Activated CD4-positive, CD25-positive, alpha-beta regulatory T cell treated with anti-CD3 and anti-CD28 coated beads, Interleukin-2, amount 50 U/mL, for 24 hours (primary cell): ENCODE data around the gene PLAGL2.
"Not testable (repeated sequence)": the region's sequence is repeated elsewhere in the genome, so short reads cannot be mapped to it uniquely, and the experiment has no call there.

Source experiments
- ATAC-seq, 2 donors: fragments of 150-1000 bp; cut with Tn5 transposase; one replicate each; pipeline ENCODE4 v1.10.0; 2021; ENCODE audit warnings: mild to moderate bottlenecking in 1 of 2, moderate library complexity in 1 of 2

Gene PLAGL2

DNA sequence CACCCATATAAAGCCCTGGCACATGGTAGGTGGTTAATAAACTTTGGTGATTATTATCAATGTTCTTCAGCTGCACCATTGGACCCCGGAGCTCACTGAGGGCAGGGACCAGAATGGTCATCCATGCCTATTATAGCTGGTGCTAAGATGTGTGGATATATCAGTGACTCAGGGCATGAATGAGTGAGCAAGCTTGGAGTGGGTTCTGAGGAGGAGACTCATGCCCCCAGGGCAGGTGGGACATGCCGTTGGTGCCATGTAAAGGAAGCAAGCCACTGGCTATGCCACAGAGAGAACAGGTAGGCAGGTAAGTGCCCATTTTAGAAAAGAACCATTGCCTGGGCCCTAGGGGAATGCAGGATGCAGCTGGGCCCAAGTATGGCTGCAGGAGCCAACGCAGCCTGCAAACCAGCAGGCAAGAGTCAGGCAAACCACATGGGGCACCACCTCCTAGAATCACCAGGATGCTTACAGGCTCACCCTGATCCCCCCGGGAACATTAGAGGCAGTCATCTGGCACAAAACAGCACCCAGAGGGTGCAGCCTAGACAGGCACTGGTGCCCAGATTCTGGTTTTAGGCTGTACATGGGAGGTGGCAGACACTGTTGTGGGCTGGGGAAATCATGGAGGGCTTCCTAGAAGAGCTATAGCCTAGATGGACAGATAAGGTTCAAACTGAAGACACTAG lies 23.5 kb downstream of the PLAGL2 start:
- ATAC-seq: no peak

DNA sequence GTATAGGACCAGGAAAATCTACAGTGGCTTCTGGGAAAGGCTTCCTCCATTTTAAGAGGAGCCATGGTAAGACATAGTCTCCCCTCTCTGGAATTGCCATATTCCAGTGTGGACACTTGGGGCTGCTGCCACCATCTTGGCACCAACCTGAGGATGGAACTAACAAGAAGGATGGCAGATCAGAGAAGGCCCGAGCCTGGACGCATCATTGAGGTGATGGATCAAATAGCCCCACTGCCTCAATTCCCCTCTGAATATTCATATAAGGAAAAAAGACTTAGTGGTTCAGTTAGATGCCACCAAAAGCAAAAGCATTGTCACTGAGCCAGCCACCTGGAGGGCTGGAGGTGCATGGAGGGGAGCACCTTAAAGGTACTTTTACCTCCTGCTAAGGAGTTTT lies 25.9 kb downstream of the PLAGL2 start:
- no peak for ATAC-seq

DNA sequence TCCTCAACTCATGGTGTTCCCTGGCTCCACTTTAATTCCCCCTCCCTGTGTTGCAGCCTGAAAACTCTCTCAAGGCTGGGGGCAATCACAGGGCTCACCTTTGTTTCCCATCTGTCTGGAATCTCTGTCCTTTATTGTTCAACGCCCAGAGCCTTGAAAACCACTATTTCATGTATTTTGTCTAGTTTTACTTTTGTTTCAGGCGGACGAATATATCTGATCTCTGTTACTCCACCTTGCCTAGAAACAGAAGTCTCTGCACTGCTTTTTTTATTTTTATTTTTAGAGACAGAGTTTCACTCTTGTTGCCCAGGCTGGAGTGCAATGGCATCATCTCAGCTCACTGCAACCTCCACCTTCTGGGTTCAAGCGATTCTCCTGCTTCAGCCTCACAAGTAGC lies 27.6 kb downstream of the PLAGL2 start:
- no peak for ATAC-seq

DNA sequence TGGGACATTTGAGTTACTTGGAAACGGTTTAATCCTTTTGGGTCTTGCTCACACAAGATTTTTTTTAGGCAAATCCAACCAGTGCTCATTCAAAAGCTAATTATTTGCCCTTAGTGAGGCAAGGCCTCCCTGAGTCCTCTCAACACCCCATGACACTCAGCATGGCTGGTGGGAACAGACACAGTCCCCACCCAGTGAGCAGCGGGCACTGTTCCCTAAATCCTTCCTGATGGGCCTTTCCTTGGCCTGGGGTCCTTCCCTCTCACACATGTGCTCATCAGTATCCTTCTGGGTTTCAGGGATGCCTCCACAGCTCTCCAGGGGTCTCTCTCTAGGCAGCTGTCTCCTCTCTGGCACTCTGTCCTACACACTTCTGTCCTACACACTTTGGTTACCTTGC lies 28.0 kb downstream of the PLAGL2 start:
- no peak for ATAC-seq

DNA sequence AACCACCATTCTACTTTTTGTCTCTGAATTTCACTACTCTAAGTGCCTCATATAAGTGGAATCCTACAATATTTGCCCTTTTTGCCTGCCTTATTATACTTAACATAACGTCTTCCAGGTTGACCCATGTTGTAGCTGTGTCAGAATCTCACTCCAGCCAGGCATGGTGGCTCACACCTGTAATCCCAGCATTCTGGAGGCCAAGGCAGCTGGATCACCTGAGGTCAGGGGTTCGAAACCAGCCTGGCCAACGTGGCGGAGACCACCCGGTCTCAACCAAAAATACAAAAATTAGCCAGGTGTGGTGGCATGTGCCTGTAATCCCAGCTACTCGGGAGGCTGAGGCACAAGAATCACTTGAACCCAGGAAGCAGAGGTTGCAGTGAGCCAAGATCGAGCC lies 29.8 kb downstream of the PLAGL2 start:
- not testable (repeated sequence) for ATAC-seq

DNA sequence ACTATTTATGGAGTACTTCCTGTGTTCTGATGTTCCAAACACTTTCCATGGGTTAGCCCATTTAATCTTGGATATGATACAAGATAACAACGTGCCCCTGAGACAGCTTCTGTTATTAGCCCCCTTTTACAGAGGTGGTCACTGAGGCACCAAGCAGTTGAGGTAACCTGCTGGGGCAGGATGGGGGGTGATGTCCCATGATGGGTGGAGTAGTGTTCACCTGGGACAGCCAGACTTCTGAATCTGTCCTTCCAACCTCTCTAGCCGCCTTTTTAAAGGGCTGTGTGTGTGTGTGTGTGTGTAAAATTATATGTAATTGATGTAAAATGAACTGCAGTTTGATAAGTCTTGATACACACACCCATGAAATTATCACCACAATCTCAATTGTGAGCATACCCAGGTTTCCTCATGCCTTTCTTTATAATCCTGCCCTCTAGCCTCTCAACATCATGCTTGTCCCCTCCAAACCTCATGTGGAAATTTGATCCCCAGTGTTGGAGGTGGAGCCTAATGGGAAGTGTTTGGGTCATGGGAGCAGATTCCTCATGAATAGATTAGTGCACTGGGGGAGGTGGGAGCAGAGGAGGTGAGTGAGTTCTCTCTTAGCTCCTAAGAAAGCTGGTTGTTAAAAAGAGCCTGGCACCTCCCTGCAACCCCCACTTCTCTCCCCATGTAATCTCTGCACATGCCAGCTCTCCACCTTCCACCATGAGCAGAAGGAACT lies 39.2 kb downstream of the PLAGL2 start:
- no peak for ATAC-seq

DNA sequence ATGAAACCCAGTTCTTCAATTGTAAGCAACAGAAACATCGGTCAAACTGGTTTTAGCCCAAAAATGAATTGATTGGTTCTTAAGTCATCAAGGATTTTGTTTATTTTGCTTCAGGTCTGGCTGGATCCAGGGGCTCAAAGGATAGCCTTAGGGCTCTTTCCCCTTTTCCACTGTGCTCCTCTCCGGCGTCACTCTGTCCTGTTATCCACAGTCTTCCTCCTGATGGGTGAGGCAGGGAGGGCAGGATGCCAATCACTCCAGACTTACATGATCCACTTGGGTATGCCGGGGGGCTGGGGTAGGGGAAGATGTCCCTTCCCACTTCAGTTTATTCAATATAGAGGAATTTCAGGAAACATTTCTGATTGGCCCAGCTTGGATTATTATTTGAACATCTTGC lies 40.0 kb downstream of the PLAGL2 start:
- no peak for ATAC-seq

DNA sequence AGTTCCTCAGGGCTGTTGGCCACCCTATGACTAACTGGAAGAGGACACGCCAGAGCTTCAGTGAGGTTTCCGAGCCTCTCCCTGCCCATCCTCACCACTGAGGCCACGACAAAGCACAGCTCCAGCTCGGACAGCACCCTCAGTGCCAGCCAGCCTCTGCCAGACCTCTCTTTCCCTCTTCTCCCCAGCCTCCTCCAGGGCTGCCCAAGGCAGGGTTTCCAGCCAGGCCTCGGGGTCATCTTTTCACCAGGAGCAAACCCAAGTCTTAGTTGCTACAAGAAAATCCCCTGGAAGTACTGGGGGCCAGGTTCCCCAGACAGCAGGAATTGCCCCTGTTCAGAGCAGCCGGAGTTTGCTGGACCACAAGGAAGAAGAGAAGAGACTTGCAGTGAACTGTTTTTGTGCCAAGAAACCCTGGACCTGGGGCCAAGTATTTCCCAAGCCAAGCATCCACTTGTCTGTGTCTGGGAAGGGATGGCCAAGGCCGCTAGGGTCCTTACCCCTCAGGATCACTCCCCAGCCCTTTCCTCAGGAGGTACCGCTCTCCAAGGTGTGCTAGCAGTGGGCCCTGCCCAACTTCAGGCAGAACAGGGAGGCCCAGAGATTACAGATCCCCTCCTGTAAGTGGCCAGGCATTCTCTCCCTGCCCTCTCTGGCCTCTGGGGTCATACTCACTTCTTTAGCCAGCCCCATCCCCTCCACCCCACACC lies 41.6 kb downstream of the PLAGL2 start:
- no peak for ATAC-seq

DNA sequence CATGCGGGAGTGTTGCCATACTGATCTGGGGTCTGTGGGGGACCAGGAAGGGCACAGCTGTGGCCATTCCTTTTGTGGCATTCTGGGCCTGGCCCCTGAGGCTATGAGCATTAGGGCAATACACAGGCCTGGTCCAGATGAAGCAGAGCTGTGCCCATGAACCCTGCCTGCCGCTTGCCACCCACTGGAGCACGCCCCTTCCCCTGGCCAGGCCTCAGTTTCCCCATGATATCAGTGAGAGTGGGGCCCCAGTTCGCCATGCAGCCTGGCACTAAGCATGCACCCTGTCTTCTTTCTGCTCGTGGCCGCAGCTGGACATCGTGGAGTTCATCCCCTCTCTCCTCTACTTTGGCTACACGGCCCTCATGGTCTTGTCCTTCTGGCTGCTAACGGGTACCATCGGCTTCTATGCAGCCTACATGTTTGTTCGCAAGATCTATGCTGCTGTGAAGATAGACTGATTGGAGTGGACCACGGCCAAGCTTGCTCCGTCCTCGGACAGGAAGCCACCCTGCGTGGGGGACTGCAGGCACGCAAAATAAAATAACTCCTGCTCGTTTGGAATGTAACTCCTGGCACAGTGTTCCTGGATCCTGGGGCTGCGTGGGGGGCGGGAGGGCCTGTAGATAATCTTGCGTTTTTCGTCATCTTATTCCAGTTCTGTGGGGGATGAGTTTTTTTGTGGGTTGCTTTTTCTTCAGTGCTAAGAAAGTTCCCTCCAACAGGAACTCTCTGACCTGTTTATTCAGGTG lies 42.4 kb downstream of the PLAGL2 start:
- ATAC-seq: no peak

DNA sequence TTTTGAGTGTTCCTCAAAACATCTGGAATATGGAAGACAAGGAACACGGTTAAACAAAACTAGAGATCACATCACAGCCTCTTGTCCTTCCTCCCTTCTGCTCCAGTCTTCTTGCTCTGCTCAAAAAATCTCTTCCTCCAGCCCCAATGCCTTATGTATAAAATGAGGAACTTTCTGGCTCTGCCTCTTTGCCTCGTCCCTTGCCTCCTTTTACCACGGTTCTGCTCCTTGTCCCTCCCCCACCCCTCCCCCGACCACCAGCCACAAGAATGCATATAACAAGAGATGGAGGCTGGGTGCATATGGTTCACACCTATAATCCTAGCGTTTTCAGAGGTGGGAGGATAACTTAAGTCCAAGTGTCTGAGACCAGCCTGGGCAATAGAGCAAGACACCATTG lies 43.6 kb downstream of the PLAGL2 start:
- ATAC-seq: no peak

DNA sequence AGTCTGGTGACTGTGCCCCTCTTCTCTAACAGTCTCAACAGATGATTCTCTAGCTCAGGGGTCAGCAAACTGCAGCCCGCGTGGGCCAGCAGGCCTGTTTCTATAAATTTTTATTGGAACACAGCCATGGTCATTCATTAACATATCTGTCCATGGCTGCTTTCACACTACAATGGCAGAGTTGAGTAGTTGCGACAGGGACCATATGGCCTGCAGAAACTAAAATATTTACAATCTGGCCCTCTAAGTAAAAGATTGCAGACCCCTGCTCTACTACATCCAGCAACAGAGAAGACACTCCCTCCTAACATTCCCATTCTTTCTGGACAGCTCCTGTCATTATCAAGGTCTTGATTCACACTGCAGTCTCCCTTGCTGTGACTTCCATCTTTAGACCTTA lies 45.2 kb downstream of the PLAGL2 start:
- ATAC-seq: no peak

DNA sequence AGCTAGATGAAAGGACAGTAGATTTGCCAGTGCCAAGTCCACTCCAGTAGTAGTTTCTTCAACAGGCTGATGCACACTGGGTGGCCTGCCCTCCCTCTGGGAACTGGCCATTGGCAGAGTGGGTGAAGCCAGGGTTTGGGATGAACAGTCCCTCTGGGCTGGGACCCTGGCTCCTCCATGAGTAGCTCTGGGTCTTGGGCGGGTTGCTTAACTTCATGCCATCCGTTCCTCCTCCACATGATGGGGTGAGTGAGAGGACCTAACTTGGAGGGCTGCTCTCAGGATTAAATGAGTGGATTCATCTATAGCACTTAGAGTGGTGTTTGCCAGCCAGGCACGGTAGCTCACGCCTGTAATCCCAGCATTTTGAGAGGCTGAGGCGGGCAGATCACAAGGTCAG lies 47.2 kb downstream of the PLAGL2 start:
- no peak for ATAC-seq

DNA sequence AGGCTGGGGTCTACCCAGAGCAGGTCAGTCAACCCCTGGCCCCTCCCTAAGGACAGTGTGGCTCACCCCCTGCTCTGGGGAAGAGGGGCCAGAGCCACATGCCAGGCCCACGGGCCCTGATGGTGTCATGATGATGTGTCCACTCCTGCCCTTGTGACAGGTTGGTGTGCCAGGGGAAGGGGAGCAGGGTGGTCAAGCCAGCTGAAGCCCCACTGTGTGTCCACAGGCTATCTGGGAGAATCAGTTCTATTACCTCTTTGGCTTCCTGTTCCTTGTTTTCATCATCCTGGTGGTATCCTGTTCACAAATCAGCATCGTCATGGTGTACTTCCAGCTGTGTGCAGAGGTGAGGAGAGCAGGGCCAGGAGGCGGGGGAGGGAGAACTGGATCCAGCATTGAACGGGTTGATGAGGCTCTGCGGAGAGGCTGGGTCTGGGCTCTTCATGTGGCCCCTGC lies 47.7 kb downstream of the PLAGL2 start:
- ATAC-seq: no peak

DNA sequence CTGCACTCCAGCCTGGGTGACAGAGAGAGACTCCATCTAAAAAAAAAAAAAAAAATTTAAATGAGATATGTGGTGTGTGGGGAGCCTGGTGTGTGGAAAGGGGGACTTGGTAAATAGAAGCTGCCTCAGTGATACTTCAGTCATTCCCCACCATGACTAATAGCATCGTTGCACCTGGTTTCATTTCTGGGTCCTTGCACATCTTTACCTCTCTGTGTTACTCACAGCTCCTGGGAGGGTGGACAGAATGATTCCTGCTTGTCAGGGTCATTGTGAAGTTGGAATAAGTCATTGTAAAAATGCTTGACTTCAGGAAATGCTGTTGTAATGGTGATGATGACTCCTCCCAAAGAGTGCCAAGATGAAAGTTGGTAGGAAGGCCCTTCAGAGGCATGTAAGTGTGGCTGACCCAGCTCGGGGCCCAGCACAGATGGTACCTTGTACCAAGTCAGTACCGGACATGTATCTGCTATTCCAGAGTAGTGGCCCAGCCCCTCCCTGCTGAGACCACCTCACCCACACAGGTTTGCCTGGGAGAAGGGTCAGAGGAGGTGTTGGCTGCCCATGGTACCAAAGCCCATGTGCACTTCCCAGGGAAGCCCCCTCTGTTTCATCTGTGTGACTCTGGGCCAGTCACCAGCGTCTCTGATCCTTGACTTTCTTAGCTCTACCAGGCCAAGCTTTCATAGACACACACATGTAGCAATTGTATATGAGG lies 48.4 kb downstream of the PLAGL2 start:
- ATAC-seq: peak; percentile 72 to 79

DNA sequence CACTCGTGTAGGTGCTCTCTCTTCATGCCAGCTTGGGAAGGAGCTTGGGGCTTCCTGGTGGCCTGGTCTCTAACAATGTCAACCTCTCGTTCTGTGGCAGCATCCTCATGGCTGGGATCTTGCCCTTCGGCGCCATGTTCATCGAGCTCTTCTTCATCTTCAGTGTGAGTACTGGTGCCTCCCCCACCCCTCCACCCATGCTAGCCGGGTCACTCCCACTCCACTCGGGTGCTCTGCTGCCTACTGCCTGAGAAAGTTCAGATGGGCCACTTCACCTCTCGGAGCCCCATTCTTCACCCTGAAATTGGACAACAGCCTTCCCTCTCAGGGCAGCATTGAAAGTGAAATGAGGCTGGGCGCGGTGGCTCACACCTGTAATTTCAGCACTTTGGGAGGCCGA lies 49.2 kb downstream of the PLAGL2 start:
- no peak for ATAC-seq

DNA sequence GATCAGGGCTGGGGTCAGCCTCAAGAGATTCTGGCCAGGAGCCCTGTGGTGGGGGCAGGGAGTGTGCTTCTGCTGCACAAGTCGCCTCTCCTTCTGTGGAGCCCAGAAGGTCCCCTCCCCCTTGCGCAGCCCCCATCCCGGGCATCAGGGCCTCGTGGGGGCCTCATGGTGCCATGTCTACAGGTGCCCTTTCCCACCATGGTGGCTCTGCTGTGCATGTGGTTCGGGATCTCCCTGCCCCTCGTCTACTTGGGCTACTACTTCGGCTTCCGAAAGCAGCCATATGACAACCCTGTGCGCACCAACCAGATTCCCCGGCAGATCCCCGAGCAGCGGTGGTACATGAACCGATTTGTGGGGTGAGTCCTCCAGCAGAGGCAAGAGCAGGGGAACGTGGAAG lies 49.9 kb downstream of the PLAGL2 start:
- no peak for ATAC-seq

DNA sequence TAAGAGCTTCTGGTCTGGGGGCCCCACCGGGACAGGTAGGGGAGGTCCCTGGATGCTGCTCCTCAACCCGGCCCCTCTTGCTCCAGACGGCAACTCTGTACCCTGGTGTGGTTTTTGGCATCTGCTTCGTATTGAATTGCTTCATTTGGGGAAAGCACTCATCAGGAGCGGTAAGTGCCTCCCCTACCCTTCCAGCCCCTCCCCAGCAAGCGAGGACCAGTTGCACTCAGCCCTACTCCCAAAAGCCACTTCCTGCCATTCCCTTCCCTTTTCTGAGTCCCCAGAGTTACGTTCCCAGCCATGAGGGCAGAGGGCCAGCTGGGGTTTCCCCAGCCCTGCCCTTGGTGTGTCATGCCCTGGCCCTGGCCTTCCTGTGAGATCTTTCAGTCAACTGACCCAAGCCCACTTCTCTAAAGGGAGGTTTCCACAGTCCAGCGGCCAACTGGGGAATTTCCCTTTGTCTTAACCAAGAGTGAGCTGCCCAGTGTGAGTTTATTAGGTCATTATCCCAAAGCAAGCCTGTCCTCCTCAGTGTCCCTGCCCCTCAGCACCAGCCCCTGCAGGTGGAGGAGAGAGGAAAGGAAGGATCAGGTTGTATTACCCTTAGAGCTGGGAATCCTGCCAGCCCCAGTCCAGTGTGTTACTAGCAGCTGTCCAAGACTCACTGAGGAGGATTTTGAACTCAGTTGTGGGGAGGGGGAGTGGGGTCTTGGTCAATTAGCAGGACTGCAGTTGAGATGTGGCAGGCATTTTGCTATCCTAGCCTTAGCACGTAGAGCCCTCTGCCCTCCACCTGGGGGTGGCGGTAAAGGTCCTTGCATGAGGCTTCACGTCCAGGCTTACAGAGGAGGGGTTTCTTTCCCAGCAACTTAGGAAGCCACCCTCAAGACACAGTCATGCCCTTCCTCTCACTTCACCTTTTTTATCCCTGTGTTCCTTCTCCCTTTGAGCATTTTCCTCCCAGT lies 52.2 kb downstream of the PLAGL2 start:
- ATAC-seq: peak in 1 of 2 donors; percentile 23

DNA sequence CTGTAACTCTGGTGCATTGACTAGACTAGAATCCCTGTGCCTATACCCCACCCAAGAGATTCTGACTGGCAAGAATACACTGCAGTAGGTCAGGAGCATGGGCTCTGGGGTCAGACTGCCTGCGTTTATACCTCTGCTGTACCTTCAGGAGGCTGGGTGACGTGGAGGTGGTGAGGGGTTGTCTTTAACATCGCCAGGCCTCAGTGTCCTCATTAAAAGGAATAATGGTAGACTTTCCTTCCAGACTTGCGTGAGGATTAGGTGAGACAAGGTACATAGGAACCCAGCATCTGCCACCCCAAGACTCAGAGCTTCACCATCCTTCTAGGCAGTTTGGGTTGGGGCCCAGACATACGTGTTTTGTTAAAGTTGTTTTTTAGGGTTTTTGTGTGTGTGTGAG lies 53.8 kb downstream of the PLAGL2 start:
- no peak for ATAC-seq

DNA sequence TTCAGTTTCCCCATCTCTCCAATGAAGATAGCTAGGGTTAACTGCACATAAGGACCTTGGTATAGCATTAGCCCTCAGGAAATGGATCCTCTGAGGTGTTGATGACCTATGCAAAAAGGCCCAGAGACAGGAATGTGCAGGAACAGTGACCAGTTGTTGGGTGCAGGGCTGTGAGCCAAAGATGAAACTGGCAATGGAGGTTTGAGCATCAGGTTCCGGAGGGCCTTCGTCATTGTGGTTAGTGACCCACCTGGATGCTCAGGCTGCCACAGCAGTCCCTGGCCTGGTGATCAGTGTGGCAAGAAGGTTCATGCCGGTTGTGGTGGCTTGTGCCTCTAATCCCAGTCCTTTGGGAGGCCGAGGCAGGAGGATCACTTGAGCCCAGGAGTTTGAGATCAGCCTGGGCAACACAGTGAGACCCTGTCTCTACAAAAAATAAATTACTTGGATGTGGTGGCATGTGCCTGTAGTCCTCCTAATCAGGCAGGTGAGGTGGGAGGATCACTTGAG lies 54.3 kb downstream of the PLAGL2 start:
- no peak for ATAC-seq

DNA sequence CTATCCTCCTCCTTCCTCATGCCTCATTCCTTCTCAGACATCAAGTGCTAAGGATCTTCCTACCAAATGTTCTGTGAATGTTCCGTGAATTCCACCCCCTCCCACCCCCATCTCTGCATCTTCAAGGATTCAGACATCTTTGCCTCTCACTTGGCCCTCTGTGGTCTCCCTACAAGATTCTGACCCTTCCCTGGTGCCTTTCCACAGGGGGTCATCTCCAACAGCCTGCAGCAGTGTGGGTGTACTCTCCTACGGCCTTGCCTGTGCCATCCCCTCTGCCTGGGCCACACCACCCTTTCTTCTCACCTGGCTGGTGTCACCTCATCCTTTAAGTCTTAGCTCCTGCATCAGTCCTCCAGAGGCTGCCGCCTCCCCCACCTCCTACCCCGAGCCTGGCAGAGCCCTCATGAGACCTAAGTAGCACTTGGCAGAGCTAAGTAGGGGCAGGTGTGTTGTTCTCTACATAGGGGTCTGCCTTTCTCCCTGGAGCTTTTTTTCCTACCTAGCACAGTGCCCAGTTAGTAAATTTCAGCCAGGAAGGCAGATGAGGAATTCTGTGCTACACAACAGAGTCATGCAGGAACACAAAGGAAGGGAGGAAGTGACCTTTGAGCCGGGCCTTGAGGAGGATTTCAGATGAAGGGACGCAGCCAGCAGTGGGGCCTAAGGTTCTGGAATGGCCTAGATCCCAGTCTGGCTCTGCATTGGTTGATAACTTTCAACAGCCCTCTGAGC lies 55.0 kb downstream of the PLAGL2 start:
- ATAC-seq: no peak
